ENCODE data around the gene PPAT.
"Not testable (repeated sequence)": the region's sequence is repeated elsewhere in the genome, so short reads cannot be mapped to it uniquely, and the experiment has no call there.

PPAT gene

GRCh38 chr4:56450342-56450741 is 14.9 kb upstream of the PPAT start:
- Mint-ChIP-seq H3K4me1 (ENCODE audit: low read depth) (peaks cover 11% of the 10 kb centered on the region), H3K36me3 (ENCODE audit: low read depth) (peaks cover 98% of the 10 kb centered on the region), H3K9me3 (no peaks in the 10 kb centered on the region), H3K4me3 (no peak overlapping the region), H3K27ac (no peak overlapping the region), H3K27me3 (no peaks in the 10 kb centered on the region)
- no peak for DNase-seq

- not testable (repeated sequence) for H3K9me3 Mint-ChIP-seq, H3K27ac Mint-ChIP-seq, H3K4me3 Mint-ChIP-seq, DNase-seq, H3K27me3 Mint-ChIP-seq
- Mint-ChIP-seq H3K36me3 (ENCODE audit: low read depth) (peaks cover 98% of the 10 kb centered on the region), H3K4me1 (ENCODE audit: low read depth) (peaks cover 16% of the 10 kb centered on the region)
Measured at GRCh38 chr4:56449475-56449874, 14.1 kb upstream of the PPAT start.

- H3K9me3 Mint-ChIP-seq, result no peaks in the 10 kb centered on the region
- DNase-seq, result no peak
- no peak overlapping the region for H3K27ac Mint-ChIP-seq
- H3K36me3 Mint-ChIP-seq (ENCODE audit: low read depth), result peaks cover 98% of the 10 kb centered on the region
- H3K27me3 Mint-ChIP-seq, result no peaks in the 10 kb centered on the region
- no peak overlapping the region for H3K4me3 Mint-ChIP-seq
- peaks cover 25% of the 10 kb centered on the region for H3K4me1 Mint-ChIP-seq (ENCODE audit: low read depth)
Measured at GRCh38 chr4:56448301-56448700, 12.9 kb upstream of the PPAT start.

GRCh38 chr4:56445699-56446098 is 10.3 kb upstream of the PPAT start:
- peaks cover 38% of the 10 kb centered on the region for H3K4me1 Mint-ChIP-seq (ENCODE audit: low read depth)
- H3K27me3 Mint-ChIP-seq, result no peaks in the 10 kb centered on the region
- no peak for DNase-seq
- peaks cover 95% of the 10 kb centered on the region for H3K36me3 Mint-ChIP-seq (ENCODE audit: low read depth)
- H3K9me3 Mint-ChIP-seq, result no peaks in the 10 kb centered on the region
- no peak overlapping the region for H3K4me3 Mint-ChIP-seq
- no peak overlapping the region for H3K27ac Mint-ChIP-seq

- H3K4me1 Mint-ChIP-seq (ENCODE audit: low read depth), result peaks cover 48% of the 10 kb centered on the region
- peaks cover 95% of the 10 kb centered on the region for H3K36me3 Mint-ChIP-seq (ENCODE audit: low read depth)
- H3K9me3 Mint-ChIP-seq, result no peaks in the 10 kb centered on the region
- peak overlapping the region; percentile 22 for H3K27ac Mint-ChIP-seq
- DNase-seq, result no peak
- no peaks in the 10 kb centered on the region for H3K27me3 Mint-ChIP-seq
- no peak overlapping the region for H3K4me3 Mint-ChIP-seq
Measured at GRCh38 chr4:56444719-56445118, 9.3 kb upstream of the PPAT start.

- H3K27me3 Mint-ChIP-seq, result no peaks in the 10 kb centered on the region
- no peaks in the 10 kb centered on the region for H3K9me3 Mint-ChIP-seq
- peaks cover 56% of the 10 kb centered on the region for H3K4me1 Mint-ChIP-seq (ENCODE audit: low read depth)
- peak overlapping the region; percentile 64 for H3K27ac Mint-ChIP-seq
- DNase-seq, result no peak
- peak overlapping the region; percentile 33 for H3K4me3 Mint-ChIP-seq
- H3K36me3 Mint-ChIP-seq (ENCODE audit: low read depth), result peaks cover 93% of the 10 kb centered on the region
Measured at GRCh38 chr4:56440983-56441382, 5.6 kb upstream of the PPAT start.

GRCh38 chr4:56438766-56439165 is 3.4 kb upstream of the PPAT start:
- Mint-ChIP-seq H3K36me3 (ENCODE audit: low read depth) (peaks cover 86% of the 10 kb centered on the region), H3K4me3 (peak overlapping the region; percentile 94), H3K4me1 (ENCODE audit: low read depth) (peaks cover 47% of the 10 kb centered on the region), H3K9me3 (no peaks in the 10 kb centered on the region), H3K27ac (no peak overlapping the region), H3K27me3 (no peaks in the 10 kb centered on the region)
- DNase-seq, result no peak

- H3K27me3 Mint-ChIP-seq, result no peaks in the 10 kb centered on the region
- peak overlapping the region; percentile 94 for H3K4me3 Mint-ChIP-seq
- H3K4me1 Mint-ChIP-seq (ENCODE audit: low read depth), result peaks cover 50% of the 10 kb centered on the region
- peaks cover 72% of the 10 kb centered on the region for H3K36me3 Mint-ChIP-seq (ENCODE audit: low read depth)
- H3K9me3 Mint-ChIP-seq, result no peaks in the 10 kb centered on the region
- no peak for DNase-seq
- peak overlapping the region; percentile 96 for H3K27ac Mint-ChIP-seq
Measured at GRCh38 chr4:56434599-56435139, 746 bp downstream of the PPAT start.

GRCh38 chr4:56433280-56433679 is 2.1 kb downstream of the PPAT start:
- no peaks in the 10 kb centered on the region for H3K9me3 Mint-ChIP-seq
- peaks cover 60% of the 10 kb centered on the region for H3K36me3 Mint-ChIP-seq (ENCODE audit: low read depth)
- peak overlapping the region; percentile 23 for H3K27ac Mint-ChIP-seq
- no peak for DNase-seq
- H3K27me3 Mint-ChIP-seq, result no peaks in the 10 kb centered on the region
- peaks cover 44% of the 10 kb centered on the region for H3K4me1 Mint-ChIP-seq (ENCODE audit: low read depth)
- peak overlapping the region; percentile 94 for H3K4me3 Mint-ChIP-seq

- Mint-ChIP-seq H3K36me3 (ENCODE audit: low read depth) (peaks cover 56% of the 10 kb centered on the region), H3K4me3 (no peak overlapping the region), H3K4me1 (ENCODE audit: low read depth) (peaks cover 59% of the 10 kb centered on the region), H3K9me3 (no peaks in the 10 kb centered on the region), H3K27ac (no peak overlapping the region), H3K27me3 (no peaks in the 10 kb centered on the region)
- no peak for DNase-seq
Measured at GRCh38 chr4:56430203-56430602, 5.2 kb downstream of the PPAT start.

GRCh38 chr4:56427179-56427578 is 8.2 kb downstream of the PPAT start:
- Mint-ChIP-seq H3K27ac (no peak overlapping the region), H3K27me3 (no peaks in the 10 kb centered on the region), H3K9me3 (no peaks in the 10 kb centered on the region), H3K36me3 (ENCODE audit: low read depth) (peaks cover 47% of the 10 kb centered on the region), H3K4me1 (ENCODE audit: low read depth) (peaks cover 50% of the 10 kb centered on the region), H3K4me3 (no peak overlapping the region)
- DNase-seq, result no peak

GRCh38 chr4:56426273-56426672 is 9.1 kb downstream of the PPAT start:
- Mint-ChIP-seq H3K36me3 (ENCODE audit: low read depth) (peaks cover 42% of the 10 kb centered on the region), H3K9me3 (no peaks in the 10 kb centered on the region), H3K4me1 (ENCODE audit: low read depth) (peaks cover 41% of the 10 kb centered on the region), H3K27ac (no peak overlapping the region), H3K4me3 (no peak overlapping the region), H3K27me3 (no peaks in the 10 kb centered on the region)
- no peak for DNase-seq

- H3K36me3 Mint-ChIP-seq (ENCODE audit: low read depth), result peaks cover 43% of the 10 kb centered on the region
- peaks cover 36% of the 10 kb centered on the region for H3K4me1 Mint-ChIP-seq (ENCODE audit: low read depth)
- H3K9me3 Mint-ChIP-seq, result no peaks in the 10 kb centered on the region
- no peak overlapping the region for H3K4me3 Mint-ChIP-seq
- no peaks in the 10 kb centered on the region for H3K27me3 Mint-ChIP-seq
- H3K27ac Mint-ChIP-seq, result no peak overlapping the region
- DNase-seq, result no peak
Measured at GRCh38 chr4:56425518-56425917, 9.9 kb downstream of the PPAT start.

GRCh38 chr4:56424697-56425514 is 10.5 kb downstream of the PPAT start:
- peaks cover 44% of the 10 kb centered on the region for H3K36me3 Mint-ChIP-seq (ENCODE audit: low read depth)
- H3K4me3 Mint-ChIP-seq, result no peak overlapping the region
- H3K27ac Mint-ChIP-seq, result no peak overlapping the region
- H3K4me1 Mint-ChIP-seq (ENCODE audit: low read depth), result peaks cover 31% of the 10 kb centered on the region
- H3K9me3 Mint-ChIP-seq, result no peaks in the 10 kb centered on the region
- H3K27me3 Mint-ChIP-seq, result no peaks in the 10 kb centered on the region
- no peak for DNase-seq

GRCh38 chr4:56424176-56424575 is 11.2 kb downstream of the PPAT start:
- Mint-ChIP-seq H3K4me3 (no peak overlapping the region), H3K27me3 (no peaks in the 10 kb centered on the region), H3K27ac (no peak overlapping the region), H3K9me3 (no peaks in the 10 kb centered on the region), H3K36me3 (ENCODE audit: low read depth) (peaks cover 44% of the 10 kb centered on the region), H3K4me1 (ENCODE audit: low read depth) (peaks cover 25% of the 10 kb centered on the region)
- no peak for DNase-seq

All from activated T-cell treated with anti-CD3 and anti-CD28 coated beads, Interleukin-2, amount 50 U/mL, for 24 hours (primary cell).